ENCODE measurements around the gene ARPC4.

The ARPC4 gene

DNA sequence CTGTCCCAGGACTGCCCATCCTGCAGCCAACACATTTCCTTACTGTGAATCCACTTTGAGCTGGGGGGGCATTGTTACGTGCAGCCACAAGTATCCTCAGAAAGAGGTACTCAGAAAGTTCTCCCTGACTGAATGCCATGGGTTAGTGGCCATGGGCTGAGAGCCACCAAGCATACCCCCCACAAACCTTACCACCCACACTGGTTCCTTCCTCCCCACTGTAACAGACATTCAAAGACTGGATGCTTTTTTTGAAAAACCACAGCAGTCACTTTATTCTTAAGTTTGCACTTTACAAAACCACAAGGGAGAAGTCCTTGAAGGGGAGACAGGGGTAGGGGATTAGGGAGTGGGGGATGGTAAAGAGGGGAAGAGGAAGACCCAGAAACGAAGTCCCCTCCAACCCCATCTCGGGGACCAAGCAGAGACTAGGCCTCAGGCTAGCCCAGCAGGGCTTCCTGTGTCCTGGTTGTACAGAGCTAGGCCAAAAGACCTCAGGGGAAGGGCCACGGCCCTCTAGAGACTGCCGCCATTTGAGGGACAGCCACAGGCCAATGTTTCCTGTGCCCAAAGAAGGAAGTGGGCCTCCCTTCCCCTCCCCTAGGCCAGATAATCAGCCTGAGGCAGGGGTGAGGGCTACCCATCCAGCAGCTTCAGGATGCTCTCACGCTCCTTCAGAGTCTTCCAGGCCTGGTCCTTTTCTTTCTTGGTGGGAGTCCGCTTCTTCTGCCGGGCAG lies 13.0 kb upstream of the ARPC4 start:
- TF ChIP-seq GATA3 (IDR thresholded peaks at IDR 0.05; ENCODE audit: low read depth, low read length): no peak
- no peak for TF ChIP-seq GATA2 (IDR thresholded peaks at IDR 0.05; ENCODE audit: low read depth, low read length)

DNA sequence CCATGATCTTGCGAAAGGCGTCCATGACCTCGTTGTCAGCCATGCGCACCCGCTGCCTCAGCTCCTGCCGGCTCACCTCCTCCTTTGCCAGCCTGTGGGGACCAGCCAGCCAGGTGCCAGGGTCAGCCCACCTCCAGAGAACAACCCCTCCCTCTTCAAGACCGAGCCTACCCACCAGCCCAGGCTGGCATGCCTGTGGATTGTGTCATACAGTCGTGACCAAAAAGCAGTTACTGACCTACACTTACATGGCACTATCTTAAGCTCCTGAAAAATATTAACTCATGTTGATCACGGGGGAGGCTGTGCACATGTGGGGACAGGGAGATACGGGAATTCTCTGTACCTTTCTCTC lies 12.4 kb upstream of the ARPC4 start:
- TF ChIP-seq GATA3 (IDR thresholded peaks at IDR 0.05; ENCODE audit: low read depth, low read length) (no peak), GATA2 (IDR thresholded peaks at IDR 0.05; ENCODE audit: low read depth, low read length) (no peak)

DNA sequence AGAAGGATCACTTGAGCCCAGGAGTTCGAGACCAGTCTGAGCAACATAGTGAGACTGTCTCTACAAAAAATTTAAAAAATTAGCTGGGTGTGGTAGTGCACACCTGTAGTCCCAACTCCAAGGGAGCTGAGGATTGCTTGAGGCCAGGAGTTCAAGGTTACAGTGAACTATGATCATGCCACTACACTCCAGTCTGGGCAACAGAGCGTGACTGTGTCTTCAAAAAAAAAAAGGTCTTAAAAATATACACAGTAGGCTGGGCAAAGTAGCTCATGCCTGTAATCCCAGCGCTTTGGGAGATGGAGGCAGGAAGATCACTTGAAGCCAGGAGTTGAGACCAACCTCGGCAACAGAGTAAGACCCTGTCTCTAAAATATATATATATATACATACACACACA lies 12.0 kb upstream of the ARPC4 start:
- TF ChIP-seq GATA2 (IDR thresholded peaks at IDR 0.05; ENCODE audit: low read depth, low read length) (no peak), GATA3 (IDR thresholded peaks at IDR 0.05; ENCODE audit: low read depth, low read length) (no peak)

DNA sequence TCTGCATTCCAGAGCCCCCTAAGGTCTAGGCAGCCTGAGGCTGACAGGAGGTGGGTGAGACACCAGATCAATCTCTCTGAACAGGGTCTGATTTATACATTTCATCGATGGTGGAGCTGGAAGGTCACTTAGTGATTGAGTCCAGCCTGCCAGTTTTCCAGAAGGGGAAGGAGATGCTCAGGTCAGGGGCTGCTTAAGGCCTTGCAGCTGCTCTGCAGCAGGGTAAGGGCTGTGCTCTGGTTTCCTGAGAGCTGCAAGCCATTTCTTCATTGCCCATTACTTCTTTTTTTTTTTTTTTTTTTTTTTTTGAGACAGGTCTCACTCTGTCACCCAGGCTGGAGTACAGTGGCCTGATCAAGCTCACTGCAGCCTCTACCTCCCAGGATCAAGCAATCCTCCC lies 11.3 kb upstream of the ARPC4 start:
- no peak for TF ChIP-seq GATA2 (IDR thresholded peaks at IDR 0.05; ENCODE audit: low read depth, low read length)
- no peak for TF ChIP-seq GATA3 (IDR thresholded peaks at IDR 0.05; ENCODE audit: low read depth, low read length)

DNA sequence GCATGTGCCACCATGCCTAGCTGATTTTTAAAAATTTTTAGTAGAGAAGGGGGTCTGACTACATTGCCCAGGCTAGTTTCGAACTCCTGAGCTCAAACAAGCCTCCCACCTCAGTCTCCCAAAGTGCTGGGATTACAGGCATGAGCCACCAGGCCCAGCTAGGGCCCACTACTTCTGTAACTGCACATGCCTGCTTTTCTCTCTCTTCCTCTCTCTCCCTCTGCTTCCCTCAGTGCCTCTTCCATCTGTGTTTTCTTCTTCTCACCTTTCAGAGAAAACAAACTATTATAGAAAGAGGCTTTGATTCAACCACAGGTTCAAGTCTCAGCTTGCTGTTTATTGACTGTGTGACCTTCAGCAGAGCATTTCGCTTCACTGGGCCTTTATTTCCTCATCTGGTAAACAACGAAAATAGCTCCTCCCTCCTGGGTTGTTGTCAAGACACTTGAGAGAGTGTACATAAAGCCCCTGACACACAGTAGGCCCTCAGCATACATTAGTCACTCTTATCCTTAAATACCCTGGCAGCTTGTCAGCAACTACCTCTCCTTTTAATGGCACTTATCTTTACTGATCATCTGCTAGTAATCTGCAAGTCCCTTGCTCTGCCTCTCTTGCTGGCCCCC lies 10.8 kb upstream of the ARPC4 start:
- TF ChIP-seq GATA2 (IDR thresholded peaks at IDR 0.05; ENCODE audit: low read depth, low read length) (no peak), GATA3 (IDR thresholded peaks at IDR 0.05; ENCODE audit: low read depth, low read length) (no peak)

DNA sequence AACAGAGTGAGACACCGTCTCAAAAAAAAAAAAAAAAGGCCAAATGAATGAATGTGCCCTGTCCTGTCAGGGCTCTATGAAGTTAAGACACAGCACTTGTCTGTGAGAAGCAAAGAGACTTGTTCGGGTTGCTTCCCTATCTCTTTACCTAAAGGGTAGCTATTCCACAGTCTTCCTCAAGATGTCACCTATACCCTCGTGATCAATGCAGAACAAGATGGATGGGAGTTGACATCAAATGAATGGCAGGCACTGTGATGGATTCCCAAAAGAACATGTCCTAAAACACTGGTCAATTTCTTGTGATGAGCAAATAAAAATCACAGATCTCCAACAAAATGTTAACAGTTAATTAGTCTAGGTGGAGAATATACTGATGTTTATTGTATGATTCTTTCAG lies 10.1 kb upstream of the ARPC4 start:
- TF ChIP-seq GATA2 (IDR thresholded peaks at IDR 0.05; ENCODE audit: low read depth, low read length): no peak
- no peak for TF ChIP-seq GATA3 (IDR thresholded peaks at IDR 0.05; ENCODE audit: low read depth, low read length)

DNA sequence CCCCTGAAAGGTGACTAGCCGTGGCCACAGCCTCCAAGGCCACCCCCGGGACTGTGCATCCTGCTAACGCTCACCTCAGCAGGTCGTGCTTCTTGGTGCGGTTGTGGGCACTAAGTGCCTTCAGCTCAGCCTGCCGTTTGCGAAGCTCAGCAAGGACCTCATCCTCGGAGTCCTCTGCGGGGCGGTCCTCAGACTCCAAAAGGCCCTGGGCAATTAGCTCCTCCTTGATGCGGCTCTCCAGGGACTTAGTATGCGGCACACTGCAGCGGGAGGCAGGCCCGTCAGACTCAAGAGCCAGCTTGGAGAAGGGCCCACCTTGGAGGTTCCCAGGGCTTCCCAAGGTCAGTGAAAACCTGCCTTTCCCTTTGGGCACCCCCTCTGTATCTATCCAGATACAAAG lies 8.9 kb upstream of the ARPC4 start:
- TF ChIP-seq GATA3 (IDR thresholded peaks at IDR 0.05; ENCODE audit: low read depth, low read length): no peak
- no peak for TF ChIP-seq GATA2 (IDR thresholded peaks at IDR 0.05; ENCODE audit: low read depth, low read length)

DNA sequence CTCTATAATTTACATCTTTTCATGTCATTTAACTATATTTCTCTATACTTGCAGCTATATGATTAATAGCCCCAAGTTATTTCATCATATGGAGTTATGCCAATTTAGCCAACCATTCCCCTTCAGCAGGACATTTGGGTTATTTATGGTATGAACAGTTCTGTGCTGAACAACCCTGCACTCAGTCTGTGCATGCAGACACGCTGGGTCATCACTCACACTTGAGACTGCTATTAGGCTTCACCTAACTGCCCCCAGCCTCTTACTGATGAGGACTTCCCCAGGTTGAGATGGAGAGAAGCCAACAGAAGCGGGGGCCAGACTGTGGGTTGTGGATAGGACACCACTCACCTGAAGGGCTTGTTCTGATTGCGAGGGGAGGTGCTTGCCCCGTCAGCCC lies 7.9 kb upstream of the ARPC4 start:
- no peak for TF ChIP-seq GATA3 (IDR thresholded peaks at IDR 0.05; ENCODE audit: low read depth, low read length)
- TF ChIP-seq GATA2 (IDR thresholded peaks at IDR 0.05; ENCODE audit: low read depth, low read length): no peak

DNA sequence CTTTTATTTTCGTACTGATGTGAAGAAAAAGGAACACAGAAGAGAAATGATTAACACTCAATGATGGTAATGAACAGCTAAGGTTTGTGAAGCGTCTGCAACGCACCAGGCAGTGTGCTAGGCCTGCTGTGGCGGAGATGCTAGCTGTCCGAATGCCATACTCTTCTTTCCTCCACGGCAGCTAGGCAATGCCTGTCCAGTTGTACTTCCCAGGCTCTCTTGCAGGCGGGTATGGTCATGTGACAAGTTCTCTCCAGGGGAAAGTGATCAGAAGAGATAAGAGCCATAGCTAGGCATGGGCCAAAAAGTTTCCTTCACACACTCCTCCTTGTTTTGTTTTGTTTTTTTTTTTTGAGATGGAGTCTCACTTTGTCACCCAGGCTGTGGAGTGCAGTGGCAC lies 7.3 kb upstream of the ARPC4 start:
- TF ChIP-seq GATA3 (IDR thresholded peaks at IDR 0.05; ENCODE audit: low read depth, low read length) (no peak), GATA2 (IDR thresholded peaks at IDR 0.05; ENCODE audit: low read depth, low read length) (peak; percentile 66)

DNA sequence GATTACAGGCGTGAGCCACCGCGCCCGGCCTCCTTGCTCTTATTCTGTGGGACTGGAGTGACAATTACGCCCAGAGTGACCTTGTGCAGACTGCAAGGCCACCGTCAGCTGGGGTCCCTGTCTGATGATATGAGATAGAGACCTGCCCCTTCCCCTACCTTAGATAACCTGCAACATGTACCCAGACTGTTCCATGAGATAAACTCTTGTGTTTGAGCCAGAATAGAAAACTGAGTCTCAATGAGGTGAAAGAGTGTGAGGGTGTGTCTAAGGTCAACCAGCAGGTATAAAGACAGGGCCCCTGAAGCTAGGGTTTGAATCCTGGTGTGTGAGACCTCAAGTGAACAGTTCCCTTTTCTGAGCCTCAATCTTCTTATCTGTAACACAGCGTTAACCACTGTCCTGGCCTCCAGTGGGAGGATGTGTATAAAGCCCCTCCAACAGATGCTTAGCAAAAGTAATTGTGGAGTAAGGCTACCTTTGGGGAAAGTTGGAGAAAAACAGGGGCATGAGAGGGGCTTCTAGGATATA lies 6.6 kb upstream of the ARPC4 start:
- no peak for TF ChIP-seq GATA3 (IDR thresholded peaks at IDR 0.05; ENCODE audit: low read depth, low read length)
- no peak for TF ChIP-seq GATA2 (IDR thresholded peaks at IDR 0.05; ENCODE audit: low read depth, low read length)

DNA sequence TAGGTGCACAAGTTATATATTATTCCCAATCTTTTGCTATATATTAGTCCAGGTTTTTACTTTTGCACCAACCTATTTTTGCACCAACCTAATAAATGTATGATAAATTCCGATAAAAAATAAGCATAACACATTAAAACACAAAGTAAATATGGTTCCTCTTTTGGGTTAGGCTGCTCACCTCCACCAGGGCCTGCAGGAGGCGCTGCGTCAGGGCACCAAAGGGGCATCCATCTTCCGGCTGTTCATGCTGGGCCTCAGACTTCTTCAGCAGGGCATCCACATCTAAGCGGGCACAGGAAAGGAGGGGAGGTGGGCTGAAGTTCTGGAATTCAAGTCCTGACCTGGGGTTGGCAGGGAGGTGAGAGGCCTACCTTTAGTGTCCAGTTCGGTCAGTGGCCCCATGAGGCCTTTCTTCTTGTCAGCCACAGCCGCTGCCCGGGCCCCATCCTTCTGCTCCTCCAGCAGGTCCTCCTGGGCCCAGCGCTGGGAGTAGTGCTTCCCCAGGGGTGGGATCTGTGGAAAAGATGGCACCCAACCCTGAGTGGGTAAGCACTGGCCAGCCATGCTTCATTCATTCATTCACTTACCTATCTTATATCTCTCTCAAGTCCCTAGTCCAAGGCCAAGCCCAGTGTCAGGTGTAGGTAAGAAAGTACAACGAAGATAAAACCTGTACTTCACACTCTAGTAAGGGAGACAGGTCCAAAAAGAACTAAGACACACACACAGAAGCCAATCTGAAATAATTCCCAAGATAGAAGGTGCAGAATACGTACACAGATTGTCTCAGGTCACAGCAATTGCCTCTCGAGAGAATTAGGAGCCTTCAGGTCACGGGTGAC lies 5.8 kb upstream of the ARPC4 start:
- TF ChIP-seq GATA2 (IDR thresholded peaks at IDR 0.05; ENCODE audit: low read depth, low read length) (no peak), GATA3 (IDR thresholded peaks at IDR 0.05; ENCODE audit: low read depth, low read length) (no peak)

DNA sequence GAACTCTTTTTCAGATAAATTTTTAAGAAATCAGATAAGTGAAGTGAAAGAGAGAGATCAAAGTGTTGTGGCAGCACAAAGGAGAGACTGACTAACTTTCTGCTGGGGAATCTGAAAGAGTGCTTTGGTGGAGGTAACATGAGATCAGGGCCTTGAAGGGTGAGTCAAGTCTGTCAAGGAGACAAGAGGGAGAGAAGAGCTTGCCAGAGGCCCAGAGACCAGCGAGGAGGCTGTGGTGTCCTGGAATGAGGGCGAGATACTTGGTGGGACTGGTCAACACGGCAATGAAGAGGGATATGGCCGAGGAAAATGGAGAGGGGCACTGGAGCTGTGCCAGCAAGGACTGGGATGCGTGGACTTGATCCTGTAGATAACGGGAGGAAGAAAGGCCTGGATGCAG lies 5.2 kb upstream of the ARPC4 start:
- TF ChIP-seq GATA3 (IDR thresholded peaks at IDR 0.05; ENCODE audit: low read depth, low read length) (no peak), GATA2 (IDR thresholded peaks at IDR 0.05; ENCODE audit: low read depth, low read length) (no peak)

DNA sequence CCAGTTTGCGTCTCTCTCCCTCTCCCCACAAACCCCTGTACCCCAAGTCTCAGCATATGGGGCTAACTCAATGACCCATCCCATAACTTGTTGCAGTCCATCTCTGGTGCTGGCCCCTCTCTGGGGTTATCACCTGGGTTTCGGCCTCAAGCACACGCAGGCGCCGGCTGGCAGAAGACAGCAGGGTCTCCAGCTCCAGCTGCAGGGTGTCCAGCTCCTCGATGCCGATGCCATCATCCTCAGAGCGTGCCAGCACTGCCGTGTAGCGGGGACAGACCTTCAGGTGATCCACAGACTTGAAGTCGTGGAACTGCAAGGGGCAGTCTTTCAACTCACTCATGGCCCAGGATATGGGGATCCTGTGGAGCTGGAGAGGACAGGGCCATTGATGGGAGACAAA lies 1.8 kb upstream of the ARPC4 start:
- TF ChIP-seq GATA2 (IDR thresholded peaks at IDR 0.05; ENCODE audit: low read depth, low read length): no peak
- TF ChIP-seq GATA3 (IDR thresholded peaks at IDR 0.05; ENCODE audit: low read depth, low read length): no peak

DNA sequence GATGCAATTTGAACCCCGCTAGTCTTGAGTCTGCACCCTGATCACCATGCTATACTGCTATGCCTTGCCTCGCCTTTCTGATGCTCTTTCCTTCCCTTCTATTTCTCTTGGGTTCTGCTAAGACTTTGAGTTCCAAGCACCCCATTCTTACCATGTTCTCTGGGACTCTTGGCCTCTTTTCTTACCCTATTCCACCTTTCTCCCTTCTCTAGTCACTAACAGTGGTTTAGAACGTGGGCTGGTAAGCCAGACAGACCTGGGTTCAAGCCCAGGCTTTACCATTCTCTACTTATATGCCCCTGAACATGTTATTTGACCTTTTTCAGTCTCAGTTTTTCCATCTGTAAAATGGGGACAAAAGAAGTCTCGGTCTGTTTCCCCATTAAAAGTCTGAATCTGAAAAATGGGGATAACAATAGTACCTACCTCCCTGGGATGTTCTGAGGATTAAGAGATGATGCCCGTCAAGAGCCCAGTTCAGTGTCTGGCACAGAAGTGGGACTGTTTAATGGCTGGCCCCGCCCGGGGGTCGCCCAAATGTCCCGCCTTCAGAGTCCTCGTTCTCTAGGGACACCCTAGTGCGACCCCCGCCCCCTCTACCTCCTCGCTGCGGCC lies 985 bp upstream of the ARPC4 start:
- TF ChIP-seq GATA3 (IDR thresholded peaks at IDR 0.05; ENCODE audit: low read depth, low read length) (no peak), GATA2 (IDR thresholded peaks at IDR 0.05; ENCODE audit: low read depth, low read length) (no peak)

Measured in SH-SY5Y (cell line).